A673 (cell line): ENCODE measurements around the gene IFT57.

Source experiments
- EZH2 ChIP-seq: fragments of 200-600 bp; sonication (generic); IDR thresholded peaks from 2 replicates; pipeline ENCODE4 v1.6.1; 2017; ENCODE audit warnings: borderline replicate concordance, low read depth, mild to moderate bottlenecking, mixed read lengths, antibody characterized with exemption, low read length; ENCODE audit not compliant: poor library complexity, severe bottlenecking
- TF ChIP-seq, protein P1 (sequence below): fragments of 300-800, 200-600 bp; sonication (generic); conservative IDR thresholded peaks from 2 replicates; pipeline ENCODE4 v1.5.1; 2017; ENCODE audit warnings: low read depth, mild to moderate bottlenecking, antibody characterized with exemption, low read length, moderate library complexity, mixed read lengths

DNA sequence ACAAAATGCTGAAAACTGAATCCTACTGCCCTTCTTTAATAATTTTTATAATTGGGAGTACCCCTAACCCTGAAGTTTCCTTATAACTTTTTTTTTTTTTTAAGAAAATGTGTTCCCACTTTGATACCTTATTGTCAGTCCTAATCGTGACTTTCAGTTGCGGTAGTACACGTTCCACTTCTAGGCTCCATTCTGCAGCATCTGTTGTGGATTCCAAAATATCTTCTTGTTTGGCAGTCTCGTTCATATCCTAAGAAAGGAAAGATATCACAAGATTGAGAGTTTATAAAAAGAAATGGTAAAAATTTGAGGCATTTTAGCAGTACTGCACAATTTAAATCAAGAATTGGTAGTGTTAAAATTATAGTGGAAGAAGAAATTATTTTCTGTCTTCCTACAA, 30.8 kb downstream of the IFT57 start:
- TF ChIP-seq, protein P1, sequence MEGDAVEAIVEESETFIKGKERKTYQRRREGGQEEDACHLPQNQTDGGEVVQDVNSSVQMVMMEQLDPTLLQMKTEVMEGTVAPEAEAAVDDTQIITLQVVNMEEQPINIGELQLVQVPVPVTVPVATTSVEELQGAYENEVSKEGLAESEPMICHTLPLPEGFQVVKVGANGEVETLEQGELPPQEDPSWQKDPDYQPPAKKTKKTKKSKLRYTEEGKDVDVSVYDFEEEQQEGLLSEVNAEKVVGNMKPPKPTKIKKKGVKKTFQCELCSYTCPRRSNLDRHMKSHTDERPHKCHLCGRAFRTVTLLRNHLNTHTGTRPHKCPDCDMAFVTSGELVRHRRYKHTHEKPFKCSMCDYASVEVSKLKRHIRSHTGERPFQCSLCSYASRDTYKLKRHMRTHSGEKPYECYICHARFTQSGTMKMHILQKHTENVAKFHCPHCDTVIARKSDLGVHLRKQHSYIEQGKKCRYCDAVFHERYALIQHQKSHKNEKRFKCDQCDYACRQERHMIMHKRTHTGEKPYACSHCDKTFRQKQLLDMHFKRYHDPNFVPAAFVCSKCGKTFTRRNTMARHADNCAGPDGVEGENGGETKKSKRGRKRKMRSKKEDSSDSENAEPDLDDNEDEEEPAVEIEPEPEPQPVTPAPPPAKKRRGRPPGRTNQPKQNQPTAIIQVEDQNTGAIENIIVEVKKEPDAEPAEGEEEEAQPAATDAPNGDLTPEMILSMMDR = no peak
- no peak for TF ChIP-seq EZH2
